ENCODE data around the gene ABHD17C.
"Not testable (repeated sequence)": the region's sequence is repeated elsewhere in the genome, so short reads cannot be mapped to it uniquely, and the experiment has no call there.

ABHD17C gene

GRCh38 chr15:80761754-80762153 lies 66.6 kb downstream of the ABHD17C start:
- DNase-seq (ENCODE audit: low read depth in 4 of 4, low spot score in 1 of 4): no peak

GRCh38 chr15:80763235-80763634 lies 68.1 kb downstream of the ABHD17C start:
- not testable (repeated sequence) for DNase-seq (ENCODE audit: low read depth in 4 of 4, low spot score in 1 of 4)

- no peak for DNase-seq (ENCODE audit: low read depth in 4 of 4, low spot score in 1 of 4)
These were observed 69.4 kb downstream of the ABHD17C start for GRCh38 chr15:80764535-80764934.

GRCh38 chr15:80766275-80766674 lies 71.2 kb downstream of the ABHD17C start:
- no peak for DNase-seq (ENCODE audit: low read depth in 4 of 4, low spot score in 1 of 4)

- DNase-seq (ENCODE audit: low read depth in 4 of 4, low spot score in 1 of 4): no peak
These were observed 73.0 kb downstream of the ABHD17C start for GRCh38 chr15:80768158-80768557.

- DNase-seq (ENCODE audit: low read depth in 4 of 4, low spot score in 1 of 4): no peak
These were observed 74.2 kb downstream of the ABHD17C start for GRCh38 chr15:80769153-80769828.

GRCh38 chr15:80769829-80770705 lies 75.0 kb downstream of the ABHD17C start:
- DNase-seq (ENCODE audit: low read depth in 4 of 4, low spot score in 1 of 4): no peak

GRCh38 chr15:80773122-80773551 lies 78.0 kb downstream of the ABHD17C start:
- DNase-seq (ENCODE audit: low read depth in 4 of 4, low spot score in 1 of 4): no peak

- DNase-seq (ENCODE audit: low read depth in 4 of 4, low spot score in 1 of 4): no peak
These were observed 78.8 kb downstream of the ABHD17C start for GRCh38 chr15:80773792-80774352.

GRCh38 chr15:80774486-80774885 lies 79.4 kb downstream of the ABHD17C start:
- DNase-seq (ENCODE audit: low read depth in 4 of 4, low spot score in 1 of 4): no peak

- no peak for DNase-seq (ENCODE audit: low read depth in 4 of 4, low spot score in 1 of 4)
These were observed 80.2 kb downstream of the ABHD17C start for GRCh38 chr15:80775338-80775737.

- DNase-seq (ENCODE audit: low read depth in 4 of 4, low spot score in 1 of 4): peak; percentile 41 to 58 (median 46)
These were observed 81.4 kb downstream of the ABHD17C start for GRCh38 chr15:80776420-80777045.

GRCh38 chr15:80777137-80777536 lies 82.0 kb downstream of the ABHD17C start:
- no peak for DNase-seq (ENCODE audit: low read depth in 4 of 4, low spot score in 1 of 4)

GRCh38 chr15:80777826-80778620 lies 82.9 kb downstream of the ABHD17C start:
- DNase-seq (ENCODE audit: low read depth in 4 of 4, low spot score in 1 of 4): no peak

GRCh38 chr15:80778621-80778963 lies 83.5 kb downstream of the ABHD17C start:
- DNase-seq (ENCODE audit: low read depth in 4 of 4, low spot score in 1 of 4): no peak

GRCh38 chr15:80778964-80779657 lies 84.0 kb downstream of the ABHD17C start, which contains the start of gene CEMIP:
Gene CEMIP, plus strand, starts transcription at chr15:80779370. Its CDS starts 94,510 bp downstream, at chr15:80873880.
- DNase-seq (ENCODE audit: low read depth in 4 of 4, low spot score in 1 of 4): peak in 3 of 4 experiments; percentile 16 to 64 (median 36)

GRCh38 chr15:80779658-80780415 lies 84.7 kb downstream of the ABHD17C start:
- DNase-seq (ENCODE audit: low read depth in 4 of 4, low spot score in 1 of 4): no peak

- no peak for DNase-seq (ENCODE audit: low read depth in 4 of 4, low spot score in 1 of 4)
These were observed 85.5 kb downstream of the ABHD17C start for GRCh38 chr15:80780416-80781221.

Data from stimulated activated CD4-positive, alpha-beta T cell treated with anti-CD3 and anti-CD28 coated beads, Interleukin-1b, Interleukin-23, amount 100 ng/mL, for 24 hours (primary cell).